ENCODE measurements around the gene CEP120.

CEP120 gene

GRCh38 chr5:123448017-123448617 is 24.9 kb upstream of the CEP120 start:
- no peak overlapping the region for H3K4ac ChIP-seq (ENCODE audit: low read length)
- H2BK5ac ChIP-seq (ENCODE audit: low read length) = no peak overlapping the region
- DNase-seq (ENCODE audit: low spot score) = no peak
- no peak overlapping the region for H2BK15ac ChIP-seq (ENCODE audit: low read length)
- H3K79me1 ChIP-seq (ENCODE audit: low read depth, low read length) = no peaks in the 10 kb centered on the region
- no peak overlapping the region for H3K4me2 ChIP-seq (ENCODE audit: insufficient read depth, low read length, poor library complexity, severe bottlenecking)
- no peak overlapping the region for H3K4me3 ChIP-seq (ENCODE audit: low read length in 2 of 2)
- no peaks in the 10 kb centered on the region for H3K36me3 ChIP-seq (replicated peaks in 1 of 2; ENCODE audit: control insufficient read depth in 2 of 2, insufficient read depth in 2 of 2, low read length in 2 of 2)
- peaks cover 5 to 18% of the 10 kb centered on the region in 2 donors for H3K4me1 ChIP-seq (ENCODE audit: control insufficient read depth in 2 of 2, insufficient read depth in 1 of 2, low read depth in 1 of 2, low read length in 2 of 2)
- no peak overlapping the region for H4K91ac ChIP-seq (ENCODE audit: low read depth, low read length, poor library complexity)
- no peak overlapping the region for H2AFZ ChIP-seq (ENCODE audit: low read length)
- H3K14ac ChIP-seq (ENCODE audit: low read length) = no peak overlapping the region
- H3K23ac ChIP-seq (ENCODE audit: low read depth, low read length, poor library complexity) = no peak overlapping the region
- no peak overlapping the region for H3K9ac ChIP-seq (ENCODE audit: low read depth, low read length, poor library complexity)
- no peaks in the 10 kb centered on the region for H3K9me3 ChIP-seq (replicated peaks in 1 of 2; ENCODE audit: control insufficient read depth in 2 of 2, insufficient read depth in 1 of 2, low read depth in 1 of 2, low read length in 2 of 2)
- H3K27ac ChIP-seq (replicated peaks; ENCODE audit: low read length) = no peak overlapping the region
- H3K18ac ChIP-seq (ENCODE audit: low read length) = no peak overlapping the region
- H3K27me3 ChIP-seq (ENCODE audit: control insufficient read depth in 3 of 3, insufficient read depth in 3 of 3, low read depth in 1 of 3, low read length in 3 of 3) = no peaks in the 10 kb centered on the region
- H2BK120ac ChIP-seq (ENCODE audit: low read depth, low read length) = no peak overlapping the region
- H2BK12ac ChIP-seq (ENCODE audit: low read length) = no peak overlapping the region
- no CpG with 5 or more reads among the region's 3 CpGs for WGBS, 2 donors (ENCODE audit: extremely low coverage in 2 of 2, insufficient read length in 2 of 2, insufficient replicate concordance in 1 of 2)
- H2AK5ac ChIP-seq (ENCODE audit: low read depth, low read length) = no peak overlapping the region
- H4K8ac ChIP-seq (ENCODE audit: low read depth, low read length) = no peak overlapping the region

- Histone ChIP-seq H3K4me1 (ENCODE audit: control insufficient read depth in 2 of 2, insufficient read depth in 1 of 2, low read depth in 1 of 2, low read length in 2 of 2) (no peaks in the 10 kb centered on the region), H2BK12ac (ENCODE audit: low read length) (no peak overlapping the region), H3K27me3 (ENCODE audit: control insufficient read depth in 3 of 3, insufficient read depth in 3 of 3, low read depth in 1 of 3, low read length in 3 of 3) (no peaks in the 10 kb centered on the region), H4K91ac (ENCODE audit: low read depth, low read length, poor library complexity) (no peak overlapping the region), H2AFZ (ENCODE audit: low read length) (no peak overlapping the region), H3K18ac (ENCODE audit: low read length) (no peak overlapping the region), H3K27ac (replicated peaks; ENCODE audit: low read length) (no peak overlapping the region), H4K8ac (ENCODE audit: low read depth, low read length) (no peak overlapping the region), H3K9ac (ENCODE audit: low read depth, low read length, poor library complexity) (no peak overlapping the region), H3K4ac (ENCODE audit: low read length) (no peak overlapping the region), H2BK15ac (ENCODE audit: low read length) (no peak overlapping the region), H3K79me1 (ENCODE audit: low read depth, low read length) (no peaks in the 10 kb centered on the region), H3K14ac (ENCODE audit: low read length) (no peak overlapping the region), H2BK120ac (ENCODE audit: low read depth, low read length) (no peak overlapping the region), H3K36me3 (replicated peaks in 1 of 2; ENCODE audit: control insufficient read depth in 2 of 2, insufficient read depth in 2 of 2, low read length in 2 of 2) (no peaks in the 10 kb centered on the region), H2AK5ac (ENCODE audit: low read depth, low read length) (no peak overlapping the region), H2BK5ac (ENCODE audit: low read length) (no peak overlapping the region), H3K23ac (ENCODE audit: low read depth, low read length, poor library complexity) (no peak overlapping the region), H3K9me3 (replicated peaks in 1 of 2; ENCODE audit: control insufficient read depth in 2 of 2, insufficient read depth in 1 of 2, low read depth in 1 of 2, low read length in 2 of 2) (no peaks in the 10 kb centered on the region), H3K4me2 (ENCODE audit: insufficient read depth, low read length, poor library complexity, severe bottlenecking) (no peak overlapping the region), H3K4me3 (ENCODE audit: low read length in 2 of 2) (no peak overlapping the region)
- WGBS, 2 donors (ENCODE audit: extremely low coverage in 2 of 2, insufficient read length in 2 of 2, insufficient replicate concordance in 1 of 2) = no CpG with 5 or more reads among the region's 3 CpGs
- no peak for DNase-seq (ENCODE audit: low spot score)
These were observed 20.8 kb upstream of the CEP120 start for GRCh38 chr5:123444016-123444415.

DNA sequence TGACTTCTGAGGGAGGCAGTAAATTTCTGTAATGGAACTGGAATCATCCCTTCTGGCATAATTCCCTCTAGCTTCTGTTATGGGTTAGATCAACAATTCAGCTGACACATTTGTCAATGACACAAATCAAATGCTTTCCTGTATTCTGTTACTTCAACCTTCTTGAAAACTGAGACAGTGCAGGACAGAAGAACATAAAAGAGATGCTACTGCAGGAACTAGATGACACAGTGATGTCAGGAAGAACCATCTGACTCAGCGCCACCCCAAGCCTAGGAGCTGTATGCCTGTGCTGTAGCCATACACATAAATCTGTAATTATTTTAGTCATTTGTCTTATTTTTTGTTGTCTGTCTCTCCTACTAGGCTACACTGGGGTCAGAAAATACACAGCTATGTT is 18.2 kb upstream of the CEP120 start:
- no peak overlapping the region for H3K4me3 ChIP-seq (ENCODE audit: low read length in 2 of 2)
- H2BK120ac ChIP-seq (ENCODE audit: low read depth, low read length) = no peak overlapping the region
- no peak overlapping the region for H3K27ac ChIP-seq (replicated peaks; ENCODE audit: low read length)
- H3K14ac ChIP-seq (ENCODE audit: low read length) = no peak overlapping the region
- H2BK15ac ChIP-seq (ENCODE audit: low read length) = no peak overlapping the region
- H4K8ac ChIP-seq (ENCODE audit: low read depth, low read length) = no peak overlapping the region
- H3K18ac ChIP-seq (ENCODE audit: low read length) = no peak overlapping the region
- H2BK12ac ChIP-seq (ENCODE audit: low read length) = no peak overlapping the region
- no peak overlapping the region for H3K4ac ChIP-seq (ENCODE audit: low read length)
- H3K23ac ChIP-seq (ENCODE audit: low read depth, low read length, poor library complexity) = no peak overlapping the region
- no CpG with 5 or more reads among the region's 1 CpG for WGBS, 2 donors (ENCODE audit: extremely low coverage in 2 of 2, insufficient read length in 2 of 2, insufficient replicate concordance in 1 of 2)
- H2AK5ac ChIP-seq (ENCODE audit: low read depth, low read length) = no peak overlapping the region
- no peak overlapping the region for H2AFZ ChIP-seq (ENCODE audit: low read length)
- H3K4me1 ChIP-seq (ENCODE audit: control insufficient read depth in 2 of 2, insufficient read depth in 1 of 2, low read depth in 1 of 2, low read length in 2 of 2) = no peaks in the 10 kb centered on the region
- H2BK5ac ChIP-seq (ENCODE audit: low read length) = no peak overlapping the region
- no peaks in the 10 kb centered on the region for H3K9me3 ChIP-seq (replicated peaks in 1 of 2; ENCODE audit: control insufficient read depth in 2 of 2, insufficient read depth in 1 of 2, low read depth in 1 of 2, low read length in 2 of 2)
- H3K27me3 ChIP-seq (ENCODE audit: control insufficient read depth in 3 of 3, insufficient read depth in 3 of 3, low read depth in 1 of 3, low read length in 3 of 3) = no peaks in the 10 kb centered on the region
- no peak for DNase-seq (ENCODE audit: low spot score)
- no peak overlapping the region for H4K91ac ChIP-seq (ENCODE audit: low read depth, low read length, poor library complexity)
- H3K9ac ChIP-seq (ENCODE audit: low read depth, low read length, poor library complexity) = no peak overlapping the region
- H3K36me3 ChIP-seq (replicated peaks in 1 of 2; ENCODE audit: control insufficient read depth in 2 of 2, insufficient read depth in 2 of 2, low read length in 2 of 2) = no peaks in the 10 kb centered on the region
- no peaks in the 10 kb centered on the region for H3K79me1 ChIP-seq (ENCODE audit: low read depth, low read length)
- H3K4me2 ChIP-seq (ENCODE audit: insufficient read depth, low read length, poor library complexity, severe bottlenecking) = no peak overlapping the region

DNA sequence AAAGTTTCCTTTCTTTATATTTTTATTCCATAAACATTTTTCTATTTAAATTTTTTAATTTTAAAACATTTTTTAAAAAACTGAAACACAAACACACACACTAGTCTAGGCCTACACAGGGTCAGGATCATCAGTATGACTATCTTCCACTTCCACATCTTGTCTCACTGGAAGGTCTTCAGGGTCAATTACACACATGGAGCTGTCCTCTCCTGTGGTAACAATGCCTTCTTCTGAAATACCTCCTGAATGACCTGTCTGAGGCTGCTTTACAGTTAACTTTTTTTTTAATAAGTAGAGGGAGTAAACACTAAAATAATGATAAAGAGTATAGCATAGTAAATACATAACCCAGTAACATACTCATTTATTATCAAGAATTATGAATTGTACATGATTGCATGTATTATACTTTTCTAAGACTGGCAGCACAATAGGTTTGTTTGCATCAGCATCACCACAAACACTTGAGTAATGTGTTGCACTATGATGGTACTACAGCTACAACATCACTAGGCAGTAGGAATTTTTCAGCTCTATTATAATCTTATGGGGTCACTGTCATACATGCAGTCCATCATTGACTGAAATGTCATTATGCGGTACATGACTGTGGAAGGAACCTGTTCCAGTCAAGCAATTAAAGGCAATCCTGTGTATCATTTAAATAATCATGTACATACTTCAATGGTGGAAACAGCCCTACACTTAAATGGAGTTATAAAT is 17.4 kb upstream of the CEP120 start:
- H3K9ac ChIP-seq (ENCODE audit: low read depth, low read length, poor library complexity) = no peak overlapping the region
- H3K9me3 ChIP-seq (replicated peaks in 1 of 2; ENCODE audit: control insufficient read depth in 2 of 2, insufficient read depth in 1 of 2, low read depth in 1 of 2, low read length in 2 of 2) = no peaks in the 10 kb centered on the region
- H3K27me3 ChIP-seq (ENCODE audit: control insufficient read depth in 3 of 3, insufficient read depth in 3 of 3, low read depth in 1 of 3, low read length in 3 of 3) = no peaks in the 10 kb centered on the region
- H3K27ac ChIP-seq (replicated peaks; ENCODE audit: low read length) = no peak overlapping the region
- H2AFZ ChIP-seq (ENCODE audit: low read length) = no peak overlapping the region
- H3K36me3 ChIP-seq (replicated peaks in 1 of 2; ENCODE audit: control insufficient read depth in 2 of 2, insufficient read depth in 2 of 2, low read length in 2 of 2) = no peaks in the 10 kb centered on the region
- no peak overlapping the region for H4K91ac ChIP-seq (ENCODE audit: low read depth, low read length, poor library complexity)
- DNase-seq (ENCODE audit: low spot score) = no peak
- H3K14ac ChIP-seq (ENCODE audit: low read length) = no peak overlapping the region
- no peaks in the 10 kb centered on the region for H3K79me1 ChIP-seq (ENCODE audit: low read depth, low read length)
- H2BK15ac ChIP-seq (ENCODE audit: low read length) = no peak overlapping the region
- no peak overlapping the region for H3K23ac ChIP-seq (ENCODE audit: low read depth, low read length, poor library complexity)
- no peak overlapping the region for H2BK5ac ChIP-seq (ENCODE audit: low read length)
- no CpG with 5 or more reads among the region's 1 CpG for WGBS, 2 donors (ENCODE audit: extremely low coverage in 2 of 2, insufficient read length in 2 of 2, insufficient replicate concordance in 1 of 2)
- no peak overlapping the region for H3K4me3 ChIP-seq (ENCODE audit: low read length in 2 of 2)
- no peak overlapping the region for H3K4ac ChIP-seq (ENCODE audit: low read length)
- H4K8ac ChIP-seq (ENCODE audit: low read depth, low read length) = no peak overlapping the region
- H2AK5ac ChIP-seq (ENCODE audit: low read depth, low read length) = no peak overlapping the region
- H2BK12ac ChIP-seq (ENCODE audit: low read length) = no peak overlapping the region
- no peak overlapping the region for H3K4me2 ChIP-seq (ENCODE audit: insufficient read depth, low read length, poor library complexity, severe bottlenecking)
- no peak overlapping the region for H3K18ac ChIP-seq (ENCODE audit: low read length)
- H2BK120ac ChIP-seq (ENCODE audit: low read depth, low read length) = no peak overlapping the region
- no peaks in the 10 kb centered on the region for H3K4me1 ChIP-seq (ENCODE audit: control insufficient read depth in 2 of 2, insufficient read depth in 1 of 2, low read depth in 1 of 2, low read length in 2 of 2)

All from neuronal stem cell (in vitro differentiated cells).